Measurements from ENCODE around the gene NCKAP5. TPM values are rescaled to one million over a fixed set of nuclear protein-coding genes. Genes with fewer than 3 reads are reported as not detected.

Gene NCKAP5
- polyA plus RNA-seq, 2 of the 4 experiments (the other 2 are of a cell fraction), result 3.0 to 4.1 TPM

DNA sequence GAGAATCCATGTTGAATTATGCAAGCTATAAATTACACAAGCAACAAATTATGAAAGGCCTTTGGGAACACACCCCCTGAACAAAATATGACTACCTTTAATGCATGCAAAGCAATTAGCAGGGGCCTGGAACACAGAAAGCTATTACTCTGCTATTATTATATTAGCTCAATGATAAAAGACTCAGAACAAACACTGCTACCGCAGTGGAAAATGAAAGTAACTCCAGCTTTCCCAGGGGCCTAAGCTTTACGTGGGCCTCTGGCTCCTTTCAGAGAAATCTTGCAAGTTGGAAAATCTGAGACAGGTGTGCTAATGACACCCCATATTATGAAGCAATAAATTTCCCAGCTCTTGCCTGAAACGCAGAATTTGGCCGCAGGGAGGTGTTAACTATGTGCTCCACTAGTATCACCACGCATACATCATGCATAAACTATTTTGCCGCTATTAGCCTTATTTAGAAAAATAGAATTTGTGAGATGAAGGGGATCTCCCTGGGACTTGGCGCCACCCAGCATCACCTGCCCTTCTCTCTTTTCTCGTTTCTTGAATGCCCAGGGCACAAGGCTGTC, 576.7 kb downstream of the NCKAP5 start:
- H3K4me2 ChIP-seq, result no peak overlapping the region
- ATAC-seq, result no peak

DNA sequence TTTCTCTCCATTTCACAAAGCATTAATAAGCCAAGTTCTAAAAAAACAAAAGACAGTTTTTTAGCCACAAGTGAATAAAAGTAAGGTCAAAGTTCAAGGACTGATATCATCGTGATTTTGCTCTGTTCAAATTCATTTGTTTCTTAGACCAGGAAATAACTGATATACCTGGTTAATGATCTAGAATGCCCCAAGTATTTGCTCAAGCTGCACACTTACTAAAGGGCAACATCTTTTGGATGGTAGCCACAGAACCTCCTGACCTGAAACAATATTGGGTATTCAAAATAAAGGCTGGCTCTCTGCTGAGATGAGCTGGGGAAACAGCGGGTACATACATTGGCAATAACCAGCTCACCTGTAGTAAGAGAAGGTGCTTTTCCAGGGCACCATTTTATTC, 583.5 kb downstream of the NCKAP5 start:
- Histone ChIP-seq H3K27ac (no peak overlapping the region), H3K4me1 (peaks cover 7% of the 10 kb centered on the region; the same call in 2 of the 3 replicates), H3K4me2 (no peak overlapping the region), H3K9me3 (no peaks in the 10 kb centered on the region), H3K4me3 (no peak overlapping the region)
- DNase-seq (ENCODE audit: low read depth in 1 of 2, low spot score in 1 of 2), result no peak
- no peak for ATAC-seq
- no peak for TF ChIP-seq ZNF302 (CRISPR knock-in tag; IDR thresholded peaks at IDR 0.05)
- no peak for TF ChIP-seq EP300 (IDR thresholded peaks at IDR 0.05)
- no peak for TF ChIP-seq MAZ (IDR thresholded peaks at IDR 0.05; ENCODE audit: borderline replicate concordance, low read depth, low read length)
- no peak for TF ChIP-seq GATA3 (IDR thresholded peaks at IDR 0.05; ENCODE audit: borderline replicate concordance)
- no peak for TF ChIP-seq TP53 (CRISPR knock-in tag; IDR thresholded peaks at IDR 0.05)
- TF ChIP-seq BHLHE40 (IDR thresholded peaks at IDR 0.05; ENCODE audit: low read depth, low read length), result no peak
- TF ChIP-seq MAFK (IDR thresholded peaks at IDR 0.05; ENCODE audit: partially characterized antibody), result no peak
- no peak for TF ChIP-seq SMC3 (IDR thresholded peaks at IDR 0.05)
- POLR2A ChIA-PET, result no interaction called here
- no peak for FAIRE-seq
- CTCF ChIA-PET, result interaction anchor here (0.8 to 1.5 kb wide), 2 partner anchors 14 to 49 kb away, joined by 3 to 4 read pairs; no protein-coding TSS in a partner anchor
- WGBS (ENCODE audit: missing lambda C conversion rate), result 56% methylated on average over 2 of the region's 2 CpGs

More for the DNA sequence above, 576.7 kb downstream of the NCKAP5 start:
- H3K9me3 ChIP-seq, result no peaks in the 10 kb centered on the region
- no peaks in the 10 kb centered on the region for H3K4me1 ChIP-seq
- TF ChIP-seq SREBF2 (IDR thresholded peaks at IDR 0.05) (no peak), SMC3 (IDR thresholded peaks at IDR 0.05) (no peak), POLR2A (IDR thresholded peaks at IDR 0.05; ENCODE audit: low read length) (no peak), RNF2 (IDR thresholded peaks at IDR 0.05; ENCODE audit: borderline replicate concordance, low read depth) (no peak), RCOR1 (IDR thresholded peaks at IDR 0.05; ENCODE audit: low read depth, low read length) (no peak), RAD21 (conservative IDR thresholded peaks at IDR 0.05 in 1 of 2, IDR thresholded peaks at IDR 0.05 in 1 of 2) (no peak), GATA3 (IDR thresholded peaks at IDR 0.05; ENCODE audit: borderline replicate concordance) (no peak), MAZ (IDR thresholded peaks at IDR 0.05; ENCODE audit: borderline replicate concordance, low read depth, low read length) (no peak), ZC3H11A (IDR thresholded peaks at IDR 0.05) (no peak), RFX5 (IDR thresholded peaks at IDR 0.05) (no peak), NPAS2 (CRISPR knock-in tag; IDR thresholded peaks at IDR 0.05; ENCODE audit: borderline replicate concordance) (no peak), EP300 (IDR thresholded peaks at IDR 0.05) (no peak), BHLHE40 (IDR thresholded peaks at IDR 0.05; ENCODE audit: low read depth, low read length) (no peak)
- TF ChIP-seq, protein P1, sequence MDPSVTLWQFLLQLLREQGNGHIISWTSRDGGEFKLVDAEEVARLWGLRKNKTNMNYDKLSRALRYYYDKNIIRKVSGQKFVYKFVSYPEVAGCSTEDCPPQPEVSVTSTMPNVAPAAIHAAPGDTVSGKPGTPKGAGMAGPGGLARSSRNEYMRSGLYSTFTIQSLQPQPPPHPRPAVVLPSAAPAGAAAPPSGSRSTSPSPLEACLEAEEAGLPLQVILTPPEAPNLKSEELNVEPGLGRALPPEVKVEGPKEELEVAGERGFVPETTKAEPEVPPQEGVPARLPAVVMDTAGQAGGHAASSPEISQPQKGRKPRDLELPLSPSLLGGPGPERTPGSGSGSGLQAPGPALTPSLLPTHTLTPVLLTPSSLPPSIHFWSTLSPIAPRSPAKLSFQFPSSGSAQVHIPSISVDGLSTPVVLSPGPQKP (IDR thresholded peaks at IDR 0.05; ENCODE audit: low read depth, low read length), result no peak
- TF ChIP-seq, protein P2, sequence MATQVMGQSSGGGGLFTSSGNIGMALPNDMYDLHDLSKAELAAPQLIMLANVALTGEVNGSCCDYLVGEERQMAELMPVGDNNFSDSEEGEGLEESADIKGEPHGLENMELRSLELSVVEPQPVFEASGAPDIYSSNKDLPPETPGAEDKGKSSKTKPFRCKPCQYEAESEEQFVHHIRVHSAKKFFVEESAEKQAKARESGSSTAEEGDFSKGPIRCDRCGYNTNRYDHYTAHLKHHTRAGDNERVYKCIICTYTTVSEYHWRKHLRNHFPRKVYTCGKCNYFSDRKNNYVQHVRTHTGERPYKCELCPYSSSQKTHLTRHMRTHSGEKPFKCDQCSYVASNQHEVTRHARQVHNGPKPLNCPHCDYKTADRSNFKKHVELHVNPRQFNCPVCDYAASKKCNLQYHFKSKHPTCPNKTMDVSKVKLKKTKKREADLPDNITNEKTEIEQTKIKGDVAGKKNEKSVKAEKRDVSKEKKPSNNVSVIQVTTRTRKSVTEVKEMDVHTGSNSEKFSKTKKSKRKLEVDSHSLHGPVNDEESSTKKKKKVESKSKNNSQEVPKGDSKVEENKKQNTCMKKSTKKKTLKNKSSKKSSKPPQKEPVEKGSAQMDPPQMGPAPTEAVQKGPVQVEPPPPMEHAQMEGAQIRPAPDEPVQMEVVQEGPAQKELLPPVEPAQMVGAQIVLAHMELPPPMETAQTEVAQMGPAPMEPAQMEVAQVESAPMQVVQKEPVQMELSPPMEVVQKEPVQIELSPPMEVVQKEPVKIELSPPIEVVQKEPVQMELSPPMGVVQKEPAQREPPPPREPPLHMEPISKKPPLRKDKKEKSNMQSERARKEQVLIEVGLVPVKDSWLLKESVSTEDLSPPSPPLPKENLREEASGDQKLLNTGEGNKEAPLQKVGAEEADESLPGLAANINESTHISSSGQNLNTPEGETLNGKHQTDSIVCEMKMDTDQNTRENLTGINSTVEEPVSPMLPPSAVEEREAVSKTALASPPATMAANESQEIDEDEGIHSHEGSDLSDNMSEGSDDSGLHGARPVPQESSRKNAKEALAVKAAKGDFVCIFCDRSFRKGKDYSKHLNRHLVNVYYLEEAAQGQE (IDR thresholded peaks at IDR 0.05), result no peak
- no peak overlapping the region for H3K4me3 ChIP-seq
- ChIA-PET POLR2A (no interaction called here), CTCF (no interaction called here)
- no peak overlapping the region for H3K27ac ChIP-seq
- DNase-seq (ENCODE audit: low read depth in 1 of 2, low spot score in 1 of 2) (no peak), FAIRE-seq (no peak)
- 77% methylated on average over 8 of the region's 8 CpGs for WGBS (ENCODE audit: missing lambda C conversion rate)

DNA sequence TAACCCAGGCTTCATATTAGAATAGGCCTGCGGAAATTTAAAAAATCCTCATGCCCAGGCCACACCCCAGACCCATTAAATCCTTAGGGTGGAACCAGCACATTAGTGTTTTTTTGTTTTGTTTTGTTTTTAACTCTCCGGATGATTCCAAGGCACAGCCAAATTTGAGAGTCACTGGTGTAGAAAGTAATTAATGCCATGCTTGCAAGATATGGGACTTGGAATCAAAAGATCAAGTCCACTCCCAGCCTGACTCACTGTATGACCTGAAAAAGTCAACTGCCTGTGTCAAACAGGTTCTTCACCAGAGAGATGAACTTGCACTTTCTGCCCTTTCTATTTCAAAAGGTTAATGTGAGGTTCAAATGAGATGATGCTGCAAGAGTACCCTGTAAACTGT, 588.0 kb downstream of the NCKAP5 start:
- DNase-seq (ENCODE audit: low read depth in 1 of 2, low spot score in 1 of 2), result no peak
- no peak for ATAC-seq
- Histone ChIP-seq H3K27ac (no peak overlapping the region), H3K4me2 (no peak overlapping the region), H3K4me1 (peaks cover 7% of the 10 kb centered on the region; the same call in 2 of the 3 replicates), H3K9me3 (no peaks in the 10 kb centered on the region), H3K4me3 (no peak overlapping the region)
- ChIA-PET POLR2A (no interaction called here), CTCF (no interaction called here)
- 77% methylated on average over 2 of the region's 2 CpGs for WGBS (ENCODE audit: missing lambda C conversion rate)
- FAIRE-seq, result no peak
- TF ChIP-seq ESRRA (IDR thresholded peaks at IDR 0.05; ENCODE audit: borderline replicate concordance, low read length) (no peak), SMC3 (IDR thresholded peaks at IDR 0.05) (no peak), FOSL2 (IDR thresholded peaks at IDR 0.05) (no peak), FOSL2 (CRISPR knock-in tag; IDR thresholded peaks at IDR 0.05) (no peak), CBX8 (IDR thresholded peaks at IDR 0.05) (no peak)

Data from A549 (cell line).